HCT116 (cell line): ENCODE results near the gene KCTD10.

Experiments used
- POLR2A ChIP-seq: IDR thresholded peaks from 2 replicates; pipeline ENCODE4 v1.7.0; 2011; ENCODE audit warnings: borderline replicate concordance; ENCODE audit not compliant: insufficient read depth, insufficient read length; ENCODE audit errors: extremely low read depth
- TF ChIP-seq, protein P1 (sequence below), 3 experiments: fragments of 200-600 bp in 1 of 3; sonication (generic) in 1 of 3; IDR thresholded peaks in 2 of 3; conservative IDR thresholded peaks in 1 of 3; 2 replicates each; pipeline ENCODE4 v1.5.1; 2012 to 2017; ENCODE audit warnings: low read depth in 2 of 3, low read length in 2 of 3, antibody characterized with exemption in 1 of 3, borderline replicate concordance in 1 of 3, control low read depth in 1 of 3, mild to moderate bottlenecking in 1 of 3, mixed read lengths in 1 of 3, mixed run types in 1 of 3, moderate library complexity in 1 of 3; ENCODE audit not compliant: insufficient read depth in 1 of 3

DNA sequence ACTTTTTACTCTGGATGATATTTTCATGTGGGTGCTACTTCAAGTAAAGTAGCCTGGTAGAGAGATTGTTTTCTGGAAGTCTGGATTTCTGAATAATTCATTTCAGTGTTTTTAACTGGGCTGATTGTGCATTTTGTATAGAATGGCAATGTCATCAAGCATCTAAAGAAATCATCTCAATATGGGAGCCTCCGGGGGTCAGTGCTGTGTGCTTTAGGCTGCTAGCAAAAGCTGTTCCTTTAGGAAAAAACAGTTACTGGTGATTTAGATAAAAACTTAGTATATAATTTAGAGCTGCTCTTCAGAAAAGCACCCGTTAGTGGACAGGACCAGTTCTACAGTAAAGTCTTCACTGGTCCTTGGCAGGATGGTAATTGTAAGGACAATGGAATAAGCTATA lies 5.4 kb upstream of the KCTD10 start:
- no peak for TF ChIP-seq POLR2A
- TF ChIP-seq, protein P1, sequence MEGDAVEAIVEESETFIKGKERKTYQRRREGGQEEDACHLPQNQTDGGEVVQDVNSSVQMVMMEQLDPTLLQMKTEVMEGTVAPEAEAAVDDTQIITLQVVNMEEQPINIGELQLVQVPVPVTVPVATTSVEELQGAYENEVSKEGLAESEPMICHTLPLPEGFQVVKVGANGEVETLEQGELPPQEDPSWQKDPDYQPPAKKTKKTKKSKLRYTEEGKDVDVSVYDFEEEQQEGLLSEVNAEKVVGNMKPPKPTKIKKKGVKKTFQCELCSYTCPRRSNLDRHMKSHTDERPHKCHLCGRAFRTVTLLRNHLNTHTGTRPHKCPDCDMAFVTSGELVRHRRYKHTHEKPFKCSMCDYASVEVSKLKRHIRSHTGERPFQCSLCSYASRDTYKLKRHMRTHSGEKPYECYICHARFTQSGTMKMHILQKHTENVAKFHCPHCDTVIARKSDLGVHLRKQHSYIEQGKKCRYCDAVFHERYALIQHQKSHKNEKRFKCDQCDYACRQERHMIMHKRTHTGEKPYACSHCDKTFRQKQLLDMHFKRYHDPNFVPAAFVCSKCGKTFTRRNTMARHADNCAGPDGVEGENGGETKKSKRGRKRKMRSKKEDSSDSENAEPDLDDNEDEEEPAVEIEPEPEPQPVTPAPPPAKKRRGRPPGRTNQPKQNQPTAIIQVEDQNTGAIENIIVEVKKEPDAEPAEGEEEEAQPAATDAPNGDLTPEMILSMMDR (IDR thresholded peaks at IDR 0.05 in 2 of 3, conservative IDR thresholded peaks at IDR 0.05 in 1 of 3; ENCODE audit: borderline replicate concordance in 1 of 3, insufficient read depth in 1 of 3, low read depth in 2 of 3, low read length in 2 of 3) = no peak
